NT2/D1 (cell line): ENCODE data around the gene REPS1.
"Not testable (repeated sequence)": the region's sequence is repeated elsewhere in the genome, so short reads cannot be mapped to it uniquely, and the experiment has no call there.

Source experiments
- DNase-seq: peaks from one replicate; pipeline ENCODE4 v3.0.0-alpha.2; 2011; ENCODE audit warnings: low read depth, low spot score
- H3K27me3 ChIP-seq: 2 replicates; pipeline ENCODE4 v1.6.0; 2011; ENCODE audit warnings: mild to moderate bottlenecking; ENCODE audit not compliant: insufficient read length, insufficient read depth
- H3K36me3 ChIP-seq: 2 replicates; pipeline ENCODE4 v1.6.1; 2011; ENCODE audit warnings: mild to moderate bottlenecking, low read length, mixed read lengths; ENCODE audit not compliant: insufficient read depth, insufficient read length
- H3K4me1 ChIP-seq: 2 replicates; pipeline ENCODE4 v1.5.1; 2011; ENCODE audit not compliant: insufficient read depth, insufficient read length
- H3K4me3 ChIP-seq: 2 replicates; pipeline ENCODE4 v1.5.1; 2011; ENCODE audit warnings: low read depth; ENCODE audit not compliant: insufficient read length
- H3K9ac ChIP-seq: 2 replicates; pipeline ENCODE4 v1.6.0; 2011; ENCODE audit warnings: low read depth; ENCODE audit not compliant: insufficient read length
- H3K9me3 ChIP-seq: 2 replicates; pipeline ENCODE4 v1.5.1; 2011; ENCODE audit warnings: mild to moderate bottlenecking, low read length; ENCODE audit not compliant: insufficient read depth
- SUZ12 ChIP-seq: IDR thresholded peaks from 2 replicates; pipeline ENCODE4 v1.6.1; 2011; ENCODE audit not compliant: insufficient read length, insufficient read depth; ENCODE audit errors: extremely low read depth
- YY1 ChIP-seq: IDR thresholded peaks from 2 replicates; pipeline ENCODE4 v1.6.1; 2011; ENCODE audit not compliant: insufficient read length, insufficient read depth
- ZNF274 ChIP-seq: IDR thresholded peaks from 2 replicates; pipeline ENCODE4 v1.6.1; 2011; ENCODE audit warnings: mild to moderate bottlenecking, low read depth, low read length

REPS1 gene

DNA sequence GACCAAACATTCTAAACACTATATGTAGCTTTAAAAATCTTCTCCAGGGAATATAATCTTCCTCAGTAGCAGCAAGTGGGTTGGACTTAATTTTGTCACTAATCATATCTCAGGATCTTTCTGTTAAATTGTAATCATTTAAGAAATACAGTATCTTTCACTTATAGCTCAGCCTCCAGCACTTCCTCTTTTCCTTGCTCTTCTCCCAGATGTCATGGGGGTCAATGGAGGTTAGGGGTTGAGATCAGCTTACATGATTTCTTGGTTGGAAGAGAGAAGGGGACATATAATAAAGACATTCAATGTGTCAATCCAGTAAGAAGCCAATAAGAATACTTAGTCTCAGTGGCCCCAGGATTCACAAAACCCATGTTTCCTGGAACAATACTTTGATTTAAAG is 15.7 kb upstream of the REPS1 start:
- Histone ChIP-seq H3K36me3 (no peaks in the 10 kb centered on the region), H3K4me1 (no peaks in the 10 kb centered on the region), H3K27me3 (no peaks in the 10 kb centered on the region), H3K4me3 (no peak overlapping the region), H3K9me3 (no peaks in the 10 kb centered on the region), H3K9ac (no peak overlapping the region)
- TF ChIP-seq ZNF274: no peak
- no peak for TF ChIP-seq YY1
- no peak for TF ChIP-seq SUZ12
- DNase-seq: no peak

DNA sequence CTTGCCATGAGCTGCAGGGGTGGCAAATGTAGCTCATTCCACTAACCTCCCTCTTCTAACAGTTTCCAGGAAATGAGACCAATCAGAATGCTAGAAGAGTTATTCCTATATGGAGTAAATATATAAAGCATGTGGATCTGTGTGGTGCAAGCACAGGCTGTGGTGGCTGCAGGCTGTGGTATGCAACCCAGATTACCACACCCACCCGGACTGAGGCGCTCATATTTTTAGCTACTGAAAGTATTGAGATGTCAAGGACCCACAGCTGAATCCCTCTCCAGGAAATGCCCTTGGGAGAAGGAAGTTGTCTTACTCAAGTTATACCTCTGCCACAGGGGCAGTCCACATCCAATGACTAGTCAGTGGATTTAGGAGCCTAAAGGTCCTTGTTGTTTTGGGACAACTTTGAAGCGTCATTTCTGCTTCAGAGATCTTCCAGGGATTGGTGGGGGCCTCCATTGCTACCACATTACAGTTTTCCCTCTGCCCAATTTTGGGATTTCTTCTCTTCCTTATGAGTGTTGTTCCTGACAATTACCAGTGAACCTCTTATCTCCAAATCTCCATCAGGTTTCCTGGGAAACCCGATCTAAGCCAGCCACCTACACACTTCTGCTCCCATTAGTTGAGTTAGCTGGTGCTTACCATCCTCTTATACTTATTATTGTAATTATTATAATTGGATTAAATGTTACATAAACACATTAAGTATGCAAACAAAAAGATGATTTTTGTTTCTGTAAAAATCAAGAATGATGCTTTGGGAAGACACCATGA is 12.1 kb upstream of the REPS1 start:
- Histone ChIP-seq H3K9ac (no peak overlapping the region), H3K9me3 (no peaks in the 10 kb centered on the region), H3K27me3 (no peaks in the 10 kb centered on the region), H3K36me3 (no peaks in the 10 kb centered on the region), H3K4me3 (no peak overlapping the region), H3K4me1 (no peaks in the 10 kb centered on the region)
- TF ChIP-seq YY1 (no peak), SUZ12 (no peak), ZNF274 (no peak)
- DNase-seq: no peak

DNA sequence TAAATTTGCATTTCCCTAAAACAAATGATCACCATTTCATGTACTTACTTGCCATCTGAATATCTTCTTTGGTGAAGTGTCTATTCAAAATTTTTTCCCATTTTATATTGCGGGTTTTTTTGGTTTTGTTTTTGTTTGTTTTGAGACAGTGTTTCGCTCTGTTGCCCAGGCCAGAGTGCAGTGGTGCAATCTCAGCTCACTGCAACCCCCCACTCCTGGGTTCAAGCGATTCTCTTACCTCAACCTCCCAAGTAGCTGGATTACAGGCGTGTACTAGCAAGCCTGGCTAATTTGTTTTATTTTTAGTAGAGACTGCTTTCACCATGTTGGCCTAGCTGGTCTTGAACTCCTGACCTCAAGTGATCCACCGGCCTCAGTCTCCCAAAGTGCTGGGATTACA is 9.1 kb upstream of the REPS1 start:
- H3K9me3 ChIP-seq: no peaks in the 10 kb centered on the region
- TF ChIP-seq YY1: no peak
- H3K9ac ChIP-seq: no peak overlapping the region
- no peak for DNase-seq
- H3K36me3 ChIP-seq: no peaks in the 10 kb centered on the region
- no peak overlapping the region for H3K4me3 ChIP-seq
- no peaks in the 10 kb centered on the region for H3K27me3 ChIP-seq
- H3K4me1 ChIP-seq: no peaks in the 10 kb centered on the region

DNA sequence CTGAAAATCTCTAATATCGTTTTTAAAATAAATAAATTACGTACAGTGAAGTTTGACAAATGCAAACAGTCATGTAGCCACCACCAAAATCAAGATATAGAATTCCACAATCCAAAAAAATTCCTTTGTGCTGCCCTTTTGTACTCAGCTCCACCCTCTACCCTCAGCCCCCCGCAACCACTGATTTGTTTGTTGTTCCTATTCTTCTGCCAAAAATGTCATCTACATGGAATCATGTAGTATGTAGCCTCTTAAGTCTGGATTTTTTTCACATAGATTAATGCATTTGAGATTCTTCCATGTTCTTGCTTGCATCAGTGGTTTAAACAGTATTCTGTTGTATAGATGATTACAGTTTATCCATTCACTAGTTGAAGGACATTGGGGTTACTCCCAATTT is 8.5 kb upstream of the REPS1 start:
- Histone ChIP-seq H3K27me3 (no peaks in the 10 kb centered on the region), H3K9ac (no peak overlapping the region), H3K36me3 (no peaks in the 10 kb centered on the region), H3K4me3 (no peak overlapping the region), H3K4me1 (no peaks in the 10 kb centered on the region), H3K9me3 (no peaks in the 10 kb centered on the region)
- DNase-seq: no peak
- no peak for TF ChIP-seq SUZ12

DNA sequence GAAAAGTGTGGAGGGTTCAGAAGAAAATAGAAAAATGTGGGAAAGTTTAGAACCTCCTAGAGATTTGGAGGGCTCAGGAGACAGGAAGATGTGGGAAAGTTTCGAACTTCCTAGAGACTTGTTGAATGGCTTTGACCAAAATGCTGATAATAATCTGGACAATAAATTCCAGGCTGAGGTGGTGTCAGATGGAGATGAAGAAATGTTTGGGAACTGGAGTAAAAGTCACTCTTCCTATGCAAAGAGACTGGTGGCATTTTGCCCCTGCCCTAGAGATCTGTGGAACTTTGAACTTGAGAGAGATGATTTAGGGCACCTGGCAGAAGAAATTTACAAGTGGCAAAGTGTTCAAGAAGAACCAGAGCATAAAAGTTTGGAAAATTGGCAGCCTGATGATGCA is 5.4 kb upstream of the REPS1 start:
- H3K4me3 ChIP-seq, H3K36me3 ChIP-seq, H3K4me1 ChIP-seq, DNase-seq, H3K9me3 ChIP-seq, H3K27me3 ChIP-seq, H3K9ac ChIP-seq: not testable (repeated sequence)

DNA sequence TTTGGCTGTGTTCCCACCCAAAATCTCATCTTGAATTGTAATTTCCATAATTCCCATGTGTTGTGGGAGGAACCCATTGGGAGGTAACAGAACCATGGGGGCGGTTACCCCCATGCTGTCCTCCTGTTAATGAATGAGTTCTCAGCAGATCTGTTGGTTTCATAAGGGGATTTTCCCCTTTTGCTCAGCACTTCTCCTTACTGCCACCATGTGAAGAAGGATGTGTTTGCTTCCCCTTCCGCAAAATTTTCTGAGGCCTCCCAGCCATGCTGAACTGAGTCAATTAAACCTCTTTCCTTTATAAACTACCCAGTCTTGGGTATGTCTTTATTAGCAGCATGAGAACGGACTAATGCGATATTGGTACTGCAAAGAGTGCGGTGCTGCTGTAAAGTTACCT is 4.9 kb upstream of the REPS1 start:
- not testable (repeated sequence) for H3K9me3 ChIP-seq, H3K27me3 ChIP-seq, DNase-seq, H3K36me3 ChIP-seq, H3K4me3 ChIP-seq, H3K9ac ChIP-seq, H3K4me1 ChIP-seq

DNA sequence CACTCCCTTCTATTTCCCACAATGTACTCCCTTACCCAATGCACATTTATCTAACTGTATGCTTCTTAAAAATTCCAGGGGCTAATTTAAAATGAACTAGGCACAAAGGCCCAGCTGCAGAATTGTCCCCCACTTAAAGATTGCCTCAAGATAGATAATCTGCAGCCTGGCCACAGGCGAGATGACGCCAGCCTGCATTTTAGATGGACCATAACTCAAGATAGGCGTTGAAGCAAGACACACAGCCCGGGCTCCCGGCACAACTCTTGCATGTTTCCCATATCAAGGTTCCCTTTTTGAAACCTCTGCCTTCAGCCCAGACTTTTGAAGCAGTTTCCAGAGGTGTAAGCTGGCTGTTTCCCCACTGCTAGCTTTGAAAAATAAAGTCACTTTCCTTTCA is 3.2 kb upstream of the REPS1 start:
- Histone ChIP-seq H3K9me3 (no peaks in the 10 kb centered on the region), H3K27me3 (no peaks in the 10 kb centered on the region), H3K4me3 (no peak overlapping the region), H3K9ac (no peak overlapping the region), H3K36me3 (no peaks in the 10 kb centered on the region), H3K4me1 (no peaks in the 10 kb centered on the region)
- TF ChIP-seq YY1 (no peak), ZNF274 (no peak), SUZ12 (no peak)
- DNase-seq: no peak
